K562 (cell line): ENCODE data around the gene RSPH6A. TPM values are rescaled to one million over a fixed set of nuclear protein-coding genes. Genes with fewer than 3 reads are reported as not detected.

Experiments used
- CHCHD3 ChIP-seq: fragments of 250-450 bp; sonication (Bioruptor Pico); IDR thresholded peaks from 2 replicates; pipeline ENCODE4 v2.1.2; 2022; ENCODE audit warnings: mild to moderate bottlenecking
- CHD4 ChIP-seq: fragments of 200-600 bp; sonication (generic); IDR thresholded peaks from 3 replicates; pipeline ENCODE4 v1.6.1; 2012; ENCODE audit warnings: low read depth, mild to moderate bottlenecking, mixed read lengths, low read length, inconsistent platforms; ENCODE audit not compliant: insufficient read depth, insufficient replicate concordance, poor library complexity, severe bottlenecking
- CREM ChIP-seq: IDR thresholded peaks from 2 replicates; pipeline ENCODE4 v1.6.1; 2014; ENCODE audit warnings: antibody characterized with exemption, low read depth
- CTBP1 ChIP-seq: fragments of 450-650 bp; IDR thresholded peaks from 2 replicates; pipeline ENCODE4 v1.6.1; 2016; ENCODE audit warnings: borderline replicate concordance
- EGR1 ChIP-seq: fragments of 450-650 bp; conservative IDR thresholded peaks from 2 replicates; pipeline ENCODE4 v1.6.1; 2017; ENCODE audit warnings: mild to moderate bottlenecking
- ESRRA ChIP-seq: fragments of 450-650 bp; IDR thresholded peaks from 2 replicates; pipeline ENCODE4 v1.6.1; 2014; ENCODE audit warnings: low read depth, mild to moderate bottlenecking, moderate library complexity, borderline replicate concordance
- HCFC1 ChIP-seq: IDR thresholded peaks from 2 replicates; pipeline ENCODE4 v1.6.1; 2012; ENCODE audit warnings: low read depth, low read length, improper control_type of control experiment
- KLF16 ChIP-seq: IDR thresholded peaks from 2 replicates; pipeline ENCODE4 v1.6.1; 2016; ENCODE audit warnings: antibody characterized with exemption
- RAD21 ChIP-seq, 2 experiments: fragments of 250-450 bp in 1 of 2; fragments of 450-650 bp in 1 of 2; sonication (Bioruptor Pico) in 1 of 2; formaldehyde crosslinking in 1 of 2; IDR thresholded peaks in 1 of 2; conservative IDR thresholded peaks in 1 of 2; 2 replicates each; pipeline versions ENCODE4 v1.4.0 to v1.8.0; 2020 to 2022; ENCODE audit warnings: mild to moderate bottlenecking in 2 of 2, moderate library complexity in 1 of 2
- SMC3 ChIP-seq: conservative IDR thresholded peaks from 2 replicates; pipeline ENCODE4 v1.6.1; 2011; ENCODE audit warnings: low read depth, low read length, improper control_type of control experiment; ENCODE audit not compliant: insufficient read depth
- ZBTB7A ChIP-seq: IDR thresholded peaks from 2 replicates; pipeline ENCODE4 v1.6.1; 2011; ENCODE audit warnings: low read depth, mild to moderate bottlenecking, low read length, moderate library complexity, borderline replicate concordance; ENCODE audit not compliant: control insufficient read depth
- ZNF764 ChIP-seq: fragments of 250-450 bp; sonication (Bioruptor Pico); IDR thresholded peaks from 2 replicates; pipeline ENCODE4 v1.4.0; 2020; ENCODE audit warnings: low read depth, mild to moderate bottlenecking, moderate library complexity
- polyA plus RNA-seq, 8 experiments: library from polyadenylated mRNA; depleted of rRNA in 4 of 8; stranded (reverse) in 5 of 8; unstranded in 3 of 8; fragments of >200 nt; fragmentation: Nextera tagmentation in 2 of 8; fragmentation: Illumina TruSeq in 1 of 8; extraction: Ambion mirVana in 2 of 8; extraction: Trizol in 1 of 8; gene quantifications; 2 replicates each; pipeline versions ENCODE4 v1.2.1 to v1.2.3, GENCODE V29; 2011 to 2014; ENCODE audit warnings: inconsistent platforms in 1 of 8, missing spikeins in 1 of 8
- total RNA-seq, 7 experiments: library from RNA; depleted of rRNA in 6 of 7; stranded (reverse); fragments of >200 nt in 6 of 7; fragmentation: Illumina TruSeq in 2 of 7; extraction: Trizol in 2 of 7; gene quantifications; 2 replicates each; pipeline versions ENCODE4 v1.2.1 to v1.2.3, GENCODE V29; 2011 to 2021; ENCODE audit warnings: low replicate concordance in 1 of 7
- TF ChIP-seq, protein P1 (sequence below): fragments of 250-450 bp; sonication (Bioruptor Pico); IDR thresholded peaks from 2 replicates; pipeline ENCODE4 v1.4.0; 2020

RSPH6A gene
- total and polyA plus RNA-seq, 9 of the 15 experiments (the other 6 are each of a cell fraction or from before 2014, with no cell fraction given), result 0.03 to 0.15 (median 0.07) TPM; not detected in 5

GRCh38 chr19:45798995-45799517 lies 16.1 kb downstream of the RSPH6A start (continued):
- TF ChIP-seq, protein P1, sequence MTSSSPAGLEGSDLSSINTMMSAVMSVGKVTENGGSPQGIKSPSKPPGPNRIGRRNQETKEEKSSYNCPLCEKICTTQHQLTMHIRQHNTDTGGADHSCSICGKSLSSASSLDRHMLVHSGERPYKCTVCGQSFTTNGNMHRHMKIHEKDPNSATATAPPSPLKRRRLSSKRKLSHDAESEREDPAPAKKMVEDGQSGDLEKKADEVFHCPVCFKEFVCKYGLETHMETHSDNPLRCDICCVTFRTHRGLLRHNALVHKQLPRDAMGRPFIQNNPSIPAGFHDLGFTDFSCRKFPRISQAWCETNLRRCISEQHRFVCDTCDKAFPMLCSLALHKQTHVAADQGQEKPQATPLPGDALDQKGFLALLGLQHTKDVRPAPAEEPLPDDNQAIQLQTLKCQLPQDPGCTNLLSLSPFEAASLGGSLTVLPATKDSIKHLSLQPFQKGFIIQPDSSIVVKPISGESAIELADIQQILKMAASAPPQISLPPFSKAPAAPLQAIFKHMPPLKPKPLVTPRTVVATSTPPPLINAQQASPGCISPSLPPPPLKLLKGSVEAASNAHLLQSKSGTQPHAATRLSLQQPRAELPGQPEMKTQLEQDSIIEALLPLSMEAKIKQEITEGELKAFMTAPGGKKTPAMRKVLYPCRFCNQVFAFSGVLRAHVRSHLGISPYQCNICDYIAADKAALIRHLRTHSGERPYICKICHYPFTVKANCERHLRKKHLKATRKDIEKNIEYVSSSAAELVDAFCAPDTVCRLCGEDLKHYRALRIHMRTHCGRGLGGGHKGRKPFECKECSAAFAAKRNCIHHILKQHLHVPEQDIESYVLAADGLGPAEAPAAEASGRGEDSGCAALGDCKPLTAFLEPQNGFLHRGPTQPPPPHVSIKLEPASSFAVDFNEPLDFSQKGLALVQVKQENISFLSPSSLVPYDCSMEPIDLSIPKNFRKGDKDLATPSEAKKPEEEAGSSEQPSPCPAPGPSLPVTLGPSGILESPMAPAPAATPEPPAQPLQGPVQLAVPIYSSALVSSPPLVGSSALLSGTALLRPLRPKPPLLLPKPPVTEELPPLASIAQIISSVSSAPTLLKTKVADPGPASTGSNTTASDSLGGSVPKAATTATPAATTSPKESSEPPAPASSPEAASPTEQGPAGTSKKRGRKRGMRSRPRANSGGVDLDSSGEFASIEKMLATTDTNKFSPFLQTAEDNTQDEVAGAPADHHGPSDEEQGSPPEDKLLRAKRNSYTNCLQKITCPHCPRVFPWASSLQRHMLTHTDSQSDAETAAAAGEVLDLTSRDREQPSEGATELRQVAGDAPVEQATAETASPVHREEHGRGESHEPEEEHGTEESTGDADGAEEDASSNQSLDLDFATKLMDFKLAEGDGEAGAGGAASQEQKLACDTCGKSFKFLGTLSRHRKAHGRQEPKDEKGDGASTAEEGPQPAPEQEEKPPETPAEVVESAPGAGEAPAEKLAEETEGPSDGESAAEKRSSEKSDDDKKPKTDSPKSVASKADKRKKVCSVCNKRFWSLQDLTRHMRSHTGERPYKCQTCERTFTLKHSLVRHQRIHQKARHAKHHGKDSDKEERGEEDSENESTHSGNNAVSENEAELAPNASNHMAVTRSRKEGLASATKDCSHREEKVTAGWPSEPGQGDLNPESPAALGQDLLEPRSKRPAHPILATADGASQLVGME (CRISPR knock-in tag), result no peak
- TF ChIP-seq CREM, result no peak
- TF ChIP-seq ESRRA, result no peak
- TF ChIP-seq ZBTB7A, result peak; percentile 78
- peak; percentile 21; the same call in 1 of the 2 replicates for TF ChIP-seq KLF16
- TF ChIP-seq CTBP1, result 0 out of 2 replicates have a peak, but pooled peaks have one; percentile 25
- TF ChIP-seq ZNF764 (CRISPR knock-in tag), result peak; percentile 43; the same call in 1 of the 2 replicates
- peak; percentile 41 to 64 for TF ChIP-seq RAD21 (CRISPR knock-in tag; conservative IDR thresholded peaks at IDR 0.05 in 1 of 2, IDR thresholded peaks at IDR 0.05 in 1 of 2)
- TF ChIP-seq EGR1, result peak; percentile 54
- no peak for TF ChIP-seq CHCHD3 (CRISPR knock-in tag)
- no peak for TF ChIP-seq HCFC1
- TF ChIP-seq SMC3, result peak; percentile 66; the same call in 1 of the 2 replicates
- TF ChIP-seq CHD4, result no peak
